Prostate gland (tissue), 2 donors: Measurements from ENCODE around the gene POLR3B.

Experiments
- POLR2A ChIP-seq: fragments of 450-650 bp; IDR thresholded peaks from one replicate; pipeline ENCODE4 v1.6.1; 2016; ENCODE audit warnings: antibody characterized with exemption, mild to moderate bottlenecking
- TF ChIP-seq, protein P1 (sequence below), 4 experiments: fragments of 200-600 bp in 2 of 4; fragments of 450-650 bp in 2 of 4; sonication (generic) in 2 of 4; IDR thresholded peaks; 1 replicate in 3 of 4; 2 replicates in 1 of 4; pipeline ENCODE4 v1.5.1; 2016 to 2019; ENCODE audit warnings: antibody characterized with exemption in 4 of 4, mild to moderate bottlenecking in 2 of 4, moderate library complexity in 2 of 4

DNA sequence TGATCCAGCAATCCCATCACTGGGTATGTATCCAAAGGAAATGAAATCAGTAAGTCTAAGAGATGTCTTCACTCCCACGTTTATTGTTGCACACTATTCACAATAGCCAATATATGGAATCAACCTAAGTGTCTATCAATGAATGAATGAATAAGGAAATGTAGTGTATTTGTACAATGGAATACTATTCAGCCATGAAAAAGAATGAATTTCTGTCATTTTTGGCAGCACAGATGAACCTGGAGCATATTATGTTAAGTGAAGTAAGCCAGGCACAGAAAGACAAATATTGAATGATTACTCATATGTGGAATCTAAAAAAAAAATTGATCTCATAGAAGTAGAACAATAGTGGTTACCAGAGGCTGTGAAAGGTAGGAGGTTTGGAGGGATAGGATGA is 194.7 kb downstream of the POLR3B start:
- TF ChIP-seq, protein P1, sequence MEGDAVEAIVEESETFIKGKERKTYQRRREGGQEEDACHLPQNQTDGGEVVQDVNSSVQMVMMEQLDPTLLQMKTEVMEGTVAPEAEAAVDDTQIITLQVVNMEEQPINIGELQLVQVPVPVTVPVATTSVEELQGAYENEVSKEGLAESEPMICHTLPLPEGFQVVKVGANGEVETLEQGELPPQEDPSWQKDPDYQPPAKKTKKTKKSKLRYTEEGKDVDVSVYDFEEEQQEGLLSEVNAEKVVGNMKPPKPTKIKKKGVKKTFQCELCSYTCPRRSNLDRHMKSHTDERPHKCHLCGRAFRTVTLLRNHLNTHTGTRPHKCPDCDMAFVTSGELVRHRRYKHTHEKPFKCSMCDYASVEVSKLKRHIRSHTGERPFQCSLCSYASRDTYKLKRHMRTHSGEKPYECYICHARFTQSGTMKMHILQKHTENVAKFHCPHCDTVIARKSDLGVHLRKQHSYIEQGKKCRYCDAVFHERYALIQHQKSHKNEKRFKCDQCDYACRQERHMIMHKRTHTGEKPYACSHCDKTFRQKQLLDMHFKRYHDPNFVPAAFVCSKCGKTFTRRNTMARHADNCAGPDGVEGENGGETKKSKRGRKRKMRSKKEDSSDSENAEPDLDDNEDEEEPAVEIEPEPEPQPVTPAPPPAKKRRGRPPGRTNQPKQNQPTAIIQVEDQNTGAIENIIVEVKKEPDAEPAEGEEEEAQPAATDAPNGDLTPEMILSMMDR (IDR thresholded peaks at IDR 0.05) = no peak
- no peak for TF ChIP-seq POLR2A
